NB4 (cell line): ENCODE data around the gene ITPK1.

ENCODE experiments used
- CTCF ChIP-seq: IDR thresholded peaks from one replicate; pipeline ENCODE4 v1.5.1; 2012; ENCODE audit warnings: low read depth, low read length
- MAX ChIP-seq: IDR thresholded peaks from 2 replicates; pipeline ENCODE4 v1.6.1; 2011; ENCODE audit warnings: low read depth, low read length
- POLR2A ChIP-seq: IDR thresholded peaks from 2 replicates; pipeline ENCODE4 v1.6.1; 2011; ENCODE audit warnings: mild to moderate bottlenecking; ENCODE audit not compliant: insufficient read length; ENCODE audit errors: extremely low read depth

GRCh38 chr14:92956961-92957360, 158.8 kb downstream of the ITPK1 start:
- no peak for TF ChIP-seq MAX
- no peak for TF ChIP-seq CTCF
- no peak for TF ChIP-seq POLR2A
